Activated naive CD4-positive, alpha-beta T cell treated with Interleukin-2 at 50 U/mL for 16 hours (primary cell): ENCODE data around the gene STX1A.
"Not testable (repeated sequence)": the region's sequence is repeated elsewhere in the genome, so short reads cannot be mapped to it uniquely, and the experiment has no call there.

Experiments used
- DNase-seq: peaks from one replicate; pipeline ENCODE4 v3.0.0-alpha.2; 2020

Gene STX1A

DNA sequence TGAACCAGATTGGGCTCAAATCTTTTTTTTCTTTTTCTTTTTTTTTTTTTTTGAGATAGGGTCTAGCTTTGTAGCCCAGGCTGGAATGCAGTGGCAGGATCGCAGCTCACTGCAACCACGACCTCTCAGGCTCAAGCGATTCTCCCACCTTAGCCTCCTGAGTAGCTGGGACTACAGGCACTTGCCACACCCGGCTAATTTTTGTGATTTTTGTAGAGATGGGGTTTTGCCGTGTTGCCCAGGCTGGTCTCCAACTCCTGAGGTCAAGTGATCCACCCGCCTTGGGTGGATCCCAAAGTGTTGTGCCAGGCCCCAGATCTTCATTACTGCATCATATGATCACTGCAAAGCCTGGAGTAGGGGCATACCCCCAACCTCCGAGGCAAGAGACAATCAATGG, 39.0 kb downstream of the STX1A start:
- DNase-seq, result no peak

DNA sequence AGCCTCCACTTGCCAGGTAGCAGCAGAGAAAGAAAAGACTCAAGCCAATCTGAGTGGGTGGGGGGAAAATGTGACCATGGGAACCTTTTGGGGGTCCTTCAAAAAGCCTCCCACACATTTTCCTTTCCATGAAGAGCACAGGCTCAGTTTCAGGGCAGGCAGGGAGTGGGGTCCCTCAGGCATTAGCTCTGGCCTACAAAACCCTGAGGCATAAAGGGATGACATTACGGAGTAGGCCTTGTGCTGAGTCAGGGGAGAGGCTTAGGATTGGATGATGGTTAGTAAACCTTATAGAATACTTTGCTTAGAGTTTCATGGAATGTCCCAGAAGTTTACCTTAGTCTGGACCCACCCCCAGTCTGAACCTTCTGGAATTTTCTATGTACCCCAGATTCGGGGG, 39.8 kb downstream of the STX1A start:
- DNase-seq, result no peak

DNA sequence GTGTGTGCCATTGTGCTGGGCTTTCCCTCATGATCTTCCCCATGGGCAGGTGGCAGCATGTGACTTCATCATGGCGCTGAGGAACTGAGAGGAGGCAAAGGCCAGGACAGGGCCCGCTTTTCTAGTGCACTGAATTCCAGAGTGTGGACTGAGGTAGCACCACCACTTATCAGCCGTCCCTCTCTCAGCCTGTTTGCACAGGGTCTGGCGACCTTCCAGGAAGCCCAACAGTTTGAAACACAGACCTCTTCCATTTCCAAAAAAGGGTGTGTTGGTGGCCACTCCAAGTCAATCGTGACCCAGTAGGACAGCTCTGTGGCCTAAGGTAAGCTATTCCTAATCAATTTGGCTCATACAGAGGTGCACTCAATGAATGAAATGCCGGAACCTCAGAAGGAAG, 40.6 kb downstream of the STX1A start:
- no peak for DNase-seq

DNA sequence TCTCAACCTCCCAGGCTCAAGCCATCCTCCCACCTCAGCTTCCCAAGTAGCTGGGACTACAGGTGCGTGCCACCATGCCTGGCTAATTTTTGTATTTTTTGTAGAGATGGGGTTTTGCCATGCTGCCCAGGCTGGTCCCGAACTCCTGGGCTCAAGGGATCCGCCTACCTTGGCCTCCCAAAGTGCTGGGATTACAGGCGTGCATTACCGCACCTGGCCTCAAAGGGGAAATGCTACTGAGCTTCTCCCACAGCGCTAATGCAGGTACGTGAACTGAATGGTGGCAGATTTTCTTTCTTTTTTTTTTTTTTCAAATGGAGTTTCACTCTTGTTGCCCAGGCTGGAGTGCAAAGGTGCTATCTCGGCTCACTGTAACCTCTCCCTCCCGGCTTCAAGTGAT, 43.4 kb downstream of the STX1A start:
- DNase-seq, result not testable (repeated sequence)

DNA sequence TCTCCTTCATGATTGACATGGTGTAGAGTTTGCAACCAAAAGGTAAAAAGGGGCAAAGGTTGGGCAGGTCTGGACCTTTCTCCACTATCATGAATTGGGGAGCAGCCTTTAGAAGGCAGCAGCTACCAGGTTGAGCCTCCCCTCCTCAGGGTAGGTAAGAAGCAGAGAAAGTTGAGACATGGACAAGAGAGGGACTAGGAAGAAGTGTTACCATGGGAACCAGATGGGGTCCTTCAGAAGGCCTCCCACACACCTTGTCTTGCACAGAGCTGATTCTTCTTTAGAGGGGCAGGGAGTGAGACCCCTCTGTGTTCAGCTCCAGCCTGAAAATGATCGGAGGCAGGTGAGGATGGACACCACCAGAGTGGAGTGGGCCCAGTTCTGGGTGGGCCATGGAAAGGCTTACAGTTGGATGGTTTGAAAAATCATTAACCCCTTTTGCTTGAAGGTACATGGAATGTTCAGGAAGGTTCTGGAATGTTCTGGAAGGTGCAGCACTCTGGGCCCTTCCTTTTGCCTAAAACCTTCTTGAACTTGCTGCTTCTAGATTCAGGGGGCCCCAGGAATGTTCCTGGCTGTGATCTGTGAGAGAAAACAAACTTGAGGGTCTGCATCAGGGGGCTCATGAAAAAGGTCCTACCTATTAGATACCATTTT, 44.9 kb downstream of the STX1A start:
- no peak for DNase-seq

DNA sequence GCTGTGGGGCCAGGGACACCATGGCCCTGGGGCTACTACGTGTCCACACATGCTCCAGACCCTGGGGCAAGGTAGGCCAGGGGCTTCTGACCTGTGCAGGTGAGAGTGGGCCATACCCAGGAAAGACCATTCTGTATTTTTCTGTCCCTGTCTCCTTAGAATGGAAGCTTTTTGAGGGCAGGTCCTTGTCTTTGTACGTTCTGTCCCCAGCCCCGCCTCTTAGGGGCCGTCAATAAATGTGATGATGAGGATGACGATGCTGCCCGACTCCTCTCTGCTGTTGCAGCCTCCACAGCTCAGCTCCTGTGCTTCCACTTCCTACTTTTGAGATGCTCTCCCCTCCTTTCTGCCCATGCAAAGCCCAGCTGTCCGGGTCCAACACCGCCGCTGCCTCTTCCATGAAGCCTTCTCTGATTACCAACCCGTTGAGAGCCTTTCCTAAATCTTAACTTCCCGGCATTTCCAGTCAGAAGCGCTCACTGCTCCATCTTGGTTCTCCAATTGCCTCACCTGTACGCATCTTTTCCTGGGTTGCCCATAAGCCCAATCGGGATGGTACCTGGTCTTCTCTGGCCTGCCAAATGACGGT, 47.5 kb downstream of the STX1A start:
- DNase-seq, result no peak

DNA sequence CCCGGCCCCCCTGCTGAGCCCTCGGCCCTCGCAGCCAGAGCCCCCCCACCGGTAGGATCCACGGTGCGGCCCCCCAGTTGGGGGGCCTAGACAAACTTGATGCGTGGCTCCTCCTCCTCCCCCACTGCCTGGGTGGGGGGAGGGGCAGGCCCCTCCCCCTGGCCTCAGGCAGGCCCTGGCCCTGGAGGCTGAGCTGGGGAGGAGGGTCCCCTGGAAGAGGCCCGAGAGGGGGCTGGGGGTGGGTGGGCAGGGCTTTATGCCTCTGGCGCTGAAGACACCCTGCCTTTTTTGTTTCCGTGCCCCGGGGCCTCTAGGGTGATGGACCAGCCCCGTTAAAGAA, 48.2 kb downstream of the STX1A start:
- no peak for DNase-seq

DNA sequence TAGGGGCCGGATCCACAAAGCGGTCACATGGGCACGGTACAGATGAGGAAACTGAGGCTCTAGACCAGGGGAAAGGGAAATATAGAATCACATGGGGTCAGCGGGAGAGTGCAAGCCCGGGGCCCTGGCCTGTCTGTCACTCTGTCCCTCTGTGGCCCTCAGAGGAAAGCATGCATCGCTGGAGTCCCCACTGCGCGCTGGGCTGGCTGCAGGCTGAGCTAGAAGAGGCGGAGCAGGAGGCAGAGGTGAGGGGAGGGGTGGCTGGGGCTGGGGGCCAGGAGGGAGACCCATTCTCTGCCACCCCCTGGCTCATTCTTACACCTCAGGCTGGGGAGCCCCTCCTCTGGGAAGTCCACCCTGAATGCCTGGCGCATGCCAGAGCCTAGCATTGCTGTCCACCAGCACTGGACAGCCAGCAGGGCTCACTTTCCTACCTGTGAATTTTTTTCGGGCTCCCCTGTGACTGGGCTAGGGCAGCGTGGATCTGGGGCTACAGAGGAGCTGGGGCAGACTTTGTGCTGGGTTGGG, 49.5 kb downstream of the STX1A start:
- DNase-seq, result no peak

DNA sequence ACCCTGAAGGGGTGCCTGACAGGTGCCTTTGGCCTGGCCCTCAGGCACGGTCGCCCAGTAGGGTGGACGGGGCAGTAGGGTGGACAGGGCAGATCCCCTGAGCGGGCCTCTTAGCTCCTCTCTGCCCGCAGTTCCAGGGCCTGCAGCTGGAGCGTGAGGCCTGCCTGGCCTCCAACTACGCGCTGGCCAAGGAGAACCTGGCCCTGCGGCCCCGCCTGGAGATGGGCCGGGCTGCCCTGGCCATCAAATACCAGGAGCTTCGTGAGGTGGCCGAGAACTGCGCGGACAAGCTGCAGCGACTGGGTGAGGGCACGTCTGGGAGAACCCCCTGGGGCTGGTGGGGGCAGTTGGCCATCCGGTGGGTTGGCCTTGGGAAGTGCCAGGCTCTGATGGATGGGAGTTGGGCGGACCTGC, 50.2 kb downstream of the STX1A start:
- no peak for DNase-seq

DNA sequence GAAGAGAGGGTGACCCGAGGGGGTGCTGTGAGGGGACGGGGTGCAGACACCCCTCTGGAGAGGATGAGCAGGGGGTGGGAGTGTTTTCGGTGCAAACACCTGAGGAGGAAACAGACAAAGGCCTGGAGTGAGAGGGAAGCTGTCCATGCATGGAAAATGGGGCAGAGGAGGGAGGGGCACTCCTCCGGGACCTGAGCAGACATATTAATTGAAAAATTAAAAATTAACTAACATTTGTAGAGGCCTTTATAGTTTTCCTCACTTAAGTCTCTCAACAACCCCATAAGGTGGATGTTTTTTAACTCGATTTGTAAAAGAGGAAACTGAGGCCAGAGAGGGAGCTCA, 50.6 kb downstream of the STX1A start:
- DNase-seq, result no peak

DNA sequence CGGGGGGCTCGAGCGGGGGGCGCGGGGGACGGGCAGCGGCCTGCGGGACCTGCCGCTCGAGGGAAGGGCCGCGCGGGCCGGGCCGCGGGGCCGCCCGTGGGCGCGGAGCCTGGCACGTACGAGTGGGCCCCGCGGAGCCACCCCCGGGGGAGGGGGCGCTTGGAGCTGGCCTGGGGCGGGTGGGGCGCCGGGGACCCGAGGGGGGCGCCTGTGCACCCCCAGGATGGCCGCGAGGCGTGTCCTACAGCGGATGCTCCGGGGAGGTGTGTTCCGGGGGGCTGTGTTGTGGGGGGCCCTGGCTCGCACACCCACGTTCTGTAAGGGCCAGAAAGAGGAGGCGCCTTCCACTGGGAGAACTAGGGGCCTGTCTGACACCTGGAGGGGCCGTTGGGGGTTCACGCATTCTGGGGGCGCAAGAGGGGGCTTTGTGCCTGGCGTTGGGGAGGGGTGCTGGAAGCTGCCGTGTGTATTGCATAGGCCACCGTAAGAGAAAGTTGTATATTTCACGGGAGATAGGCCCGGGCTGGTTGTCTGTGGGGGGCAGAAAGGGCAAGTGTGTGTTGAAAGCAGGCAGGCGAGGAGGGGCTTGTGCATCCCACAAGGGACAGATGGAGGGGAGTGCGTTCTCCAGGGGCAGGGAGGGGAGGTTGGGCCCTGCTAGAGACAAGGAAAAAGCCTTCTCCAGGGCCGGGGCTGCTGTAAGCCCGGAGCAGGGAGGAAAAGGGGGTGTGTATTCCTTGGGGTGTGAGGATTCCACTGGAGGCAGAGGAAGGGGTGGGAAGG, 51.2 kb downstream of the STX1A start:
- DNase-seq, result no peak

DNA sequence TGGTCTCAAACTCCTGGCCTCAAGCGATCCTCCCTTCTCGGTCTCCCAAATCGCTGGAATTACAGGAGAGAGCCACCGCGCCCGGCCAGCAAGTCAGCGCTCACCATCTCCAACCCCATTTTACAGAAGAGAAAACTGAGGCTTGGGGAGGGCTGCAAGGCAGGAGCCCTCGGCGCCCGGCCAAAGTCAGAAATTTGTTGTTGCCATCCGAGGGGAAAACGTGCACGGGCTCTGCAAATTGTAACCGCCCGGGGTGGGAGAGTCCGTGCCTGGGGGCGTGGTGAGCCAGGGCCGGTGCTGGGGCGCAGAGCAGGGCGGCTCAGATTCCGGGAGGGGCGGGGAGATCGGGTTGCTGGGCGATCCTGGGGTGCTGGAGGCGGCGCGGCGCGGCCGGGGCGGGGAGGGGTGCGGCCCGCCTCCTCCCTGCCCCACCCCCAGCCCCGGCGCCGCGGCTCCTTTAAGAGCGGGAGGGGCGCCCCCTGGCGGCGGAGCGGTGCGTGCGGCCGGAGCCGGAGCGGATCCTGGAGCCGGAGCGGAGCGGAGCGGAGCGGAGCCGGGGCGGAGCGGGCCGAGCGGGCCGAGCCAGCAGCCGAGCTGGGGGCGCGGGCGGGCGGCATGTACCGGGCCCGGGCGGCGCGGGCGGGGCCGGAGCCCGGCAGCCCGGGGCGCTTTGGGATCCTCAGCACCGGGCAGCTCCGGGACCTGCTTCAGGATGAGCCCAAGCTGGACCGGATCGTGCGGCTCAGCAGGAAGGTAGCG, 51.9 kb downstream of the STX1A start, which contains the start of gene VPS37D:
Gene VPS37D (plus strand): TSS at position 488 of the 759 bp plus-strand sequence. CDS start 128 bp downstream, at position 616.
- DNase-seq, result peak; percentile 92

DNA sequence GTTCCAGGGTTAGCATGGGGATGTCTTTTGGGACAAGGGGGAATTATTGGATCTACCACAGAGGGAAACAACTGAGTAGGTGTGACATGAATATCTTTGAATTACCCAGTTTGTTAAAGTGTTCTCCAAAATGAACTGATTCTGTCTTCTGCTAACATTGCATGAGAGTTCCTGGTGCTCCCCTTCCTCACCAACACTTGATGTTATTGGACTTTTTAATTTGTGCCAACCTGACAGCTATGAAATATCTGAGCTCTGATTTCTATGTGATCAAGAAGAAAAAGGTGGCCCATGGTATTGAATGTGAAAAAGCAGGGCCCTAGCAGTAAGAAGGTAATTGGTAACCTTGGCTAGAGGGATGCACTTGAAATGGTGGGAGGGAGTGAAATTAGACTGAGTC, 56.4 kb downstream of the STX1A start:
- no peak for DNase-seq

DNA sequence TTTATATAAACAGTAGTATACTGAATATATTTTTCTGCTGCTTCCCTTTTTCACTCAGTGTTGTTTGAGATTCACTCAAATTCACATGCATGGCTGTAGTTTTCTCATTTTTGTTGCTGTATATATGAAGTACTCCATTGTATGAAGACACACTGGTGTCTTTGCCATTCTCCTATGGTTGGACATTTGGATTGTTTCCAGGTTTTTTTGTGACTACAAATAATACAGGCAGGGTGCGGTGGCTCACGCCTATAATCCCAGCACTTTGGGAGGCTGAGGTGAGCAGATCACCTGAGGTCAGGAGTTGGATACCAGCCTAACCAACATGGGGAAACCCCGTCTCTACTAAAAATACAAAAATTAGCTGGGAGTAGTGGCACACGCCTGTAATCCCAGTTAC, 58.9 kb downstream of the STX1A start:
- DNase-seq, result not testable (repeated sequence)

DNA sequence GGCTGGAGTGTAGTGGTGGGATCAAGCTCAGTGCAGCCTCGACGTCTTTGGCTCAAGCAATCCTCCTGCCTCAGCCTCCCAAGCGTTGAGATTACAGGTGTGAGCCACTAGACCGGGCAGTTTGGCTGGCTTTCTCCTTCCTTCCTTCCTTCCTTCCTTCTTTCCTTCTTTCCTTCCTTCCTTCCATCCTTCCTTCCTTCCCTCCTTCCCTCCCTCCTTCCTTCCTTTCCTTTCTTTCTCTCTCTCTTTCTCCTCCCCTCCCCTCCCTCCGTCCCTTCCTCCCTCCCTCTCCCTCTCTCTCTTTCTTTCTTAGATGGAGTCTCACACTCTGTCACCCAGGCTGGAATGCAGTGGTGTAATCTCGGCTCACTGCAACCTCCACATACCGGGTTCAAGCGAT, 59.5 kb downstream of the STX1A start:
- DNase-seq, result no peak

DNA sequence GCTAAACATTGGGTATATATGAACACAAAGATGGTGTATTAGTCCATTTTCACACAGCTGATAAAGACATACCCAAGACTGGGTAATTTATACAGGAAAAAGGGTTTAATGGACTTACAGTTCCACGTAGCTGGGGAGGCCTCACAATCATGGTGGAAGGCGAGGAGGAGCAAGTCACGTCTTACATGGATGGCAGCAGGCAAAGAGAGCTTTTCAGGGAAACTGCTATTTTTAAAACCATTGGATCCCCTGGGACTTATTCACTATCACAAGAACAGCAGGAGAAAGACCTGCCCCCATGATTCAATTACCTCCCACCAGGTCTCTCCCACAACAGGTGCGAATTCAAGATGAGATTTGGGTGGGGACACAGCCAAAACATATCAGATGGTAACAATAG, 64.2 kb downstream of the STX1A start:
- DNase-seq, result not testable (repeated sequence)

DNA sequence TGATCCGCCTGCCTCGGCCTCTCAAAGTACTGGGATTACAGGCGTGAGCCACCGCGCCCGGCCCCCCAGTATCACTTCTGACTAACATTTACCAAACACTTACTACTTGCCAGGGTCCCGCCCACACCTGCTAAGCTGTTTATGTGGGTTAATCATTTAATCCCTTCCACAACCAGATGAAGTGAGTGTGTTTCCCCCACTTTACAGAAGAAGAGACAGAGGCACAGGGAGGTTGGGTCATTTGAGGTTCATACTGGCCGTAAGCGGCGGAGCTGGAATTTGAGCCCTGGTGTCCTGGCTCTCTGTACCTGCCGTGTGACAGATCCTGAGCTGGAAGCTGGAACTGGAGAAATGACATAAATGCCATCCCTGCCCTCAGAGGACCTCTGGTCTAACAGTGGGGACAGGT, 66.9 kb downstream of the STX1A start:
- no peak for DNase-seq

DNA sequence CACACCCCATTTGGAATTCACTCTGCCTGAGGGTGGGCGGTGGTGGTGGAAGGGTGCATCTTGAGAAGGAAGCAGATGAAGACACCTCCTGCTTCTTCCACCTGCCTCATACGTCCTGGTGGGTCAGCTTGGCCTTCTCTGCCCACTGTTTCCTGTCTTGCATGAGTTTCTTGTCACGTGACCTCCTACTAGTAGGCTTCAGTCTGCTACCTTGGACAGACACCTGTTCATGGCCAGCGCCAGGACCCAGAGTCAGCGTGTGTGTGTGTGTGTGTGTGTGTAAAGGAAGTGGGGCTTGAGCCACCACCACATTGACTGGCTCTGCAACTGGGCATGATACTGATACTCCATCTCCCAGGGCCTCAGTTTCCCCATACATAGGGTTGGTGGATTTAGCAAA, 68.9 kb downstream of the STX1A start:
- DNase-seq, result no peak

DNA sequence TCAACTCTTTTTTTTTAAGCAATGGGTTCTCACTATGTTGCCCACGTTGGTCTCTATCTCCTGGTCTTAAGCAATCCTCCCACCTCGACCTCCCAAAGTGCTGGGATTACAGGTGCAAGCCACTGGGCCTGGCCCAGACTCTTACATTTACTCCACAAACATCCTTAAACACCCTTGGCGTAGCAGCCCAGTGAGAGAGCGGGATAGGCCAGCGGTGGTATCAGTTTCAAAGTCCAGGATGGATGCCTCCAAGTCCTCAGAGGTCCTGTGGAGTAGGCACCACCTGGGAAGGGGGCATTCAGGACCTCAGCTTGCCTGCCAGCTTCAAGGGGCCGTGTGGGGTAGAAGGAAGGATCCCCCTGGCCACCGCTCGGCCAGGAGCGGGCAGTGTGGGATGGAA, 69.9 kb downstream of the STX1A start:
- DNase-seq, result no peak
